Progenitor cell of endocrine pancreas (in vitro differentiated cells): Measurements from ENCODE around the gene MAP3K20. TPM values are rescaled to one million over a fixed set of nuclear protein-coding genes. Genes with fewer than 3 reads are reported as not detected.

ENCODE experiments used
- DNase-seq: peaks from one replicate; pipeline ENCODE4 v3.0.0; 2021; ENCODE audit warnings: low spot score; ENCODE audit not compliant: unreplicated experiment
- H3K27ac Mint-ChIP-seq: 2 replicates; pipeline ENCODE4 v1.8.0; 2021; ENCODE audit warnings: mild to moderate bottlenecking, moderate library complexity, mixed read lengths
- H3K27me3 Mint-ChIP-seq: 2 replicates; pipeline ENCODE4 v1.8.0; 2021; ENCODE audit warnings: mixed read lengths
- H3K36me3 Mint-ChIP-seq: 2 replicates; pipeline ENCODE4 v1.8.0; 2022; ENCODE audit warnings: mixed read lengths; ENCODE audit not compliant: insufficient read depth
- H3K4me1 Mint-ChIP-seq: 2 replicates; pipeline ENCODE4 v1.8.0; 2021; ENCODE audit warnings: low read depth, mixed read lengths
- H3K4me3 Mint-ChIP-seq: 2 replicates; pipeline ENCODE4 v1.8.0; 2021; ENCODE audit warnings: low read depth, mild to moderate bottlenecking, moderate library complexity, mixed read lengths
- H3K9me3 Mint-ChIP-seq: 2 replicates; pipeline ENCODE4 v1.8.0; 2021; ENCODE audit warnings: low read depth, mixed read lengths
- CTCF ChIP-seq: fragments of 200-600 bp; sonication (generic); IDR thresholded peaks from one replicate; pipeline ENCODE4 v1.5.0; 2021; ENCODE audit warnings: antibody characterized with exemption, mild to moderate bottlenecking; ENCODE audit not compliant: unreplicated experiment
- total RNA-seq: library from RNA; stranded (reverse); gene quantifications from 2 replicates; pipeline ENCODE4 v1.2.1, GENCODE V29; 2021

Gene MAP3K20
- total RNA-seq, 1 donor from 2014 or later, result 19.0 TPM

GRCh38 chr2:173216051-173216450 is 140.4 kb downstream of the MAP3K20 start:
- no peak for TF ChIP-seq CTCF
- H3K27me3 Mint-ChIP-seq, result no peaks in the 10 kb centered on the region
- H3K9me3 Mint-ChIP-seq, result no peaks in the 10 kb centered on the region
- no peak for DNase-seq
- no peak overlapping the region for H3K27ac Mint-ChIP-seq
- H3K36me3 Mint-ChIP-seq, result peaks cover 1% of the 10 kb centered on the region
- peaks cover 1% of the 10 kb centered on the region for H3K4me1 Mint-ChIP-seq
- H3K4me3 Mint-ChIP-seq, result no peak overlapping the region

GRCh38 chr2:173216668-173217067 is 141.0 kb downstream of the MAP3K20 start:
- DNase-seq, result no peak
- no peak overlapping the region for H3K4me3 Mint-ChIP-seq
- TF ChIP-seq CTCF, result no peak
- H3K9me3 Mint-ChIP-seq, result no peaks in the 10 kb centered on the region
- no peaks in the 10 kb centered on the region for H3K27me3 Mint-ChIP-seq
- H3K27ac Mint-ChIP-seq, result no peak overlapping the region
- H3K36me3 Mint-ChIP-seq, result peaks cover 3% of the 10 kb centered on the region
- peaks cover 1% of the 10 kb centered on the region for H3K4me1 Mint-ChIP-seq

- H3K9me3 Mint-ChIP-seq, result no peaks in the 10 kb centered on the region
Measured at GRCh38 chr2:173217116-173217840, 141.6 kb downstream of the MAP3K20 start.

GRCh38 chr2:173218326-173219056 is 142.8 kb downstream of the MAP3K20 start:
- Mint-ChIP-seq H3K9me3 (no peaks in the 10 kb centered on the region), H3K36me3 (peaks cover 3% of the 10 kb centered on the region), H3K27me3 (no peaks in the 10 kb centered on the region), H3K27ac (peak overlapping the region; percentile 12), H3K4me3 (no peak overlapping the region), H3K4me1 (peaks cover 1% of the 10 kb centered on the region)
- no peak for TF ChIP-seq CTCF
- no peak for DNase-seq

More at GRCh38 chr2:173217116-173217840, 141.6 kb downstream of the MAP3K20 start:
- peaks cover 3% of the 10 kb centered on the region for H3K36me3 Mint-ChIP-seq
- TF ChIP-seq CTCF, result no peak
- H3K27me3 Mint-ChIP-seq, result no peaks in the 10 kb centered on the region
- no peak for DNase-seq
- H3K4me3 Mint-ChIP-seq, result no peak overlapping the region
- H3K4me1 Mint-ChIP-seq, result peaks cover 1% of the 10 kb centered on the region
- no peak overlapping the region for H3K27ac Mint-ChIP-seq

- DNase-seq, result no peak
- Mint-ChIP-seq H3K4me3 (no peak overlapping the region), H3K4me1 (peaks cover 10% of the 10 kb centered on the region), H3K27ac (no peak overlapping the region), H3K27me3 (no peaks in the 10 kb centered on the region), H3K9me3 (no peaks in the 10 kb centered on the region), H3K36me3 (peaks cover 3% of the 10 kb centered on the region)
- no peak for TF ChIP-seq CTCF
Measured at GRCh38 chr2:173221132-173221695, 145.6 kb downstream of the MAP3K20 start.
